HG03064 (cell line): ENCODE data around the gene KRTAP10-8.
"Not testable (repeated sequence)": the region's sequence is repeated elsewhere in the genome, so short reads cannot be mapped to it uniquely, and the experiment has no call there.

Experiments used
- ATAC-seq: cut with Tn5 transposase; IDR thresholded peaks from one replicate; pipeline ENCODE4 v1.9.1; 2021; ENCODE audit warnings: low read depth; ENCODE audit not compliant: unreplicated experiment

KRTAP10-8 gene

DNA sequence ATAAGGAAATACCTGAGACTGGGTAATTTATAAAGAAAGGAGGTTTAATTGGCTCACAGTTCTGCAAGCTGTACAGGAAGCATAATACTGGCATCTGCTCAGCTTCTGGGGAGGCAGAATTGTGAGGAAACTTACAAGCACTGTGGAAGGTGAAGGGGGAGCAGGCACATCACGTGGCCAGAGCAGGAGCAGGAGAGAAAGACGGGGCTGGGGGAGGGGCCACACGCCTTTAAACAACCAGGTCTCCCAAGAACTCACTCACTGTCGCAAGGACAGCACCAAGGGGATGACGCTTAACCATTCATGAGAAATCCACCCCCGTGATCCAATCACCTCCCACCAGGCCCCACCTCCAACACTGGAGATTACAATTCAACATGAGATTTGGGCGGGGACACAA, 49.7 kb downstream of the KRTAP10-8 start:
- ATAC-seq: not testable (repeated sequence)
